Right atrium auricular region (tissue), 2 donors: ENCODE data around the gene GALNT3. TPM values are rescaled to one million over a fixed set of nuclear protein-coding genes. Genes with fewer than 3 reads are reported as not detected.

Experiments used
- DNase-seq: peaks from one replicate; pipeline ENCODE4 v3.0.0-alpha.2; 2019; ENCODE audit warnings: low spot score
- H3K27ac ChIP-seq, 2 donors: fragments of 200-600 bp; sonication (generic); 1 replicate in 1 of 2; 2 replicates in 1 of 2; pipeline ENCODE4 v1.5.1; 2016 to 2019
- H3K27me3 ChIP-seq, 2 donors: fragments of 200-600 bp; sonication (generic); one replicate each; pipeline versions ENCODE4 v1.5.1 to v1.6.0; 2017 to 2019
- H3K36me3 ChIP-seq: fragments of 200-600 bp; sonication (generic); one replicate; pipeline ENCODE4 v1.5.1; 2016
- H3K4me1 ChIP-seq, 2 donors: fragments of 200-600 bp; sonication (generic); one replicate each; pipeline versions ENCODE4 v1.5.1 to v1.6.0; 2017 to 2019
- H3K4me3 ChIP-seq, 2 donors: fragments of 200-600 bp; sonication (generic); 1 replicate in 1 of 2; 2 replicates in 1 of 2; pipeline ENCODE4 v1.5.1; 2017 to 2019; ENCODE audit warnings: mild to moderate bottlenecking in 1 of 2, moderate library complexity in 1 of 2
- H3K9me3 ChIP-seq, 2 donors: fragments of 200-600 bp; sonication (generic); one replicate each; pipeline ENCODE4 v1.5.1; 2019
- total RNA-seq, 2 donors: library from RNA; depleted of rRNA; stranded (reverse); fragments of >200 nt; gene quantifications; one replicate each; pipeline ENCODE4 v1.1.0, GENCODE V29; 2016
- TF ChIP-seq, protein P1 (sequence below), 2 donors: fragments of 200-600 bp; sonication (generic); IDR thresholded peaks; one replicate each; pipeline ENCODE4 v1.5.1; 2019; ENCODE audit warnings: antibody characterized with exemption in 2 of 2

GALNT3 gene
- total RNA-seq, 2 donors from 2014 or later: 0.11 to 0.47 TPM

DNA sequence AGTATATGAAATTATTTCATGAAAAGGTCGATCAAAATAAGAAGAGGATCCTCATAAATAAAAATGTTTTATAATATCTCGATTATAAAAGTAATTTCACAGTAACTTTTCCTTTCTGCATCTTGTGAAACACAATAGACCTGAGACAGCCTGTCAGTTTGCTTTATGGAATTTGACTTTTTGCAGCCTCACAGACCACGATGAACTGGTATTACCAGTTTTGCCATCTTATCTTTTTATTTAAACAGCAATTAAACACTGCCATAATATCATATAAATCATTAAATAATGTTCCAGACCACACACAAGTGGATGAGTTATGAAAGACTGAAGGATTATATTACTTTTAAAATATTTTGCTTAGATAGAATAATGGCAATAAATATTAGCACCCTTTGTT, 10.7 kb upstream of the GALNT3 start:
- H3K27ac ChIP-seq: no peak overlapping the region
- H3K36me3 ChIP-seq: no peaks in the 10 kb centered on the region
- TF ChIP-seq, protein P1, sequence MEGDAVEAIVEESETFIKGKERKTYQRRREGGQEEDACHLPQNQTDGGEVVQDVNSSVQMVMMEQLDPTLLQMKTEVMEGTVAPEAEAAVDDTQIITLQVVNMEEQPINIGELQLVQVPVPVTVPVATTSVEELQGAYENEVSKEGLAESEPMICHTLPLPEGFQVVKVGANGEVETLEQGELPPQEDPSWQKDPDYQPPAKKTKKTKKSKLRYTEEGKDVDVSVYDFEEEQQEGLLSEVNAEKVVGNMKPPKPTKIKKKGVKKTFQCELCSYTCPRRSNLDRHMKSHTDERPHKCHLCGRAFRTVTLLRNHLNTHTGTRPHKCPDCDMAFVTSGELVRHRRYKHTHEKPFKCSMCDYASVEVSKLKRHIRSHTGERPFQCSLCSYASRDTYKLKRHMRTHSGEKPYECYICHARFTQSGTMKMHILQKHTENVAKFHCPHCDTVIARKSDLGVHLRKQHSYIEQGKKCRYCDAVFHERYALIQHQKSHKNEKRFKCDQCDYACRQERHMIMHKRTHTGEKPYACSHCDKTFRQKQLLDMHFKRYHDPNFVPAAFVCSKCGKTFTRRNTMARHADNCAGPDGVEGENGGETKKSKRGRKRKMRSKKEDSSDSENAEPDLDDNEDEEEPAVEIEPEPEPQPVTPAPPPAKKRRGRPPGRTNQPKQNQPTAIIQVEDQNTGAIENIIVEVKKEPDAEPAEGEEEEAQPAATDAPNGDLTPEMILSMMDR (IDR thresholded peaks at IDR 0.05): no peak
- H3K4me3 ChIP-seq: no peak overlapping the region
- no peaks in the 10 kb centered on the region for H3K27me3 ChIP-seq
- no peaks in the 10 kb centered on the region for H3K4me1 ChIP-seq
- no peak for DNase-seq
- no peaks in the 10 kb centered on the region for H3K9me3 ChIP-seq

DNA sequence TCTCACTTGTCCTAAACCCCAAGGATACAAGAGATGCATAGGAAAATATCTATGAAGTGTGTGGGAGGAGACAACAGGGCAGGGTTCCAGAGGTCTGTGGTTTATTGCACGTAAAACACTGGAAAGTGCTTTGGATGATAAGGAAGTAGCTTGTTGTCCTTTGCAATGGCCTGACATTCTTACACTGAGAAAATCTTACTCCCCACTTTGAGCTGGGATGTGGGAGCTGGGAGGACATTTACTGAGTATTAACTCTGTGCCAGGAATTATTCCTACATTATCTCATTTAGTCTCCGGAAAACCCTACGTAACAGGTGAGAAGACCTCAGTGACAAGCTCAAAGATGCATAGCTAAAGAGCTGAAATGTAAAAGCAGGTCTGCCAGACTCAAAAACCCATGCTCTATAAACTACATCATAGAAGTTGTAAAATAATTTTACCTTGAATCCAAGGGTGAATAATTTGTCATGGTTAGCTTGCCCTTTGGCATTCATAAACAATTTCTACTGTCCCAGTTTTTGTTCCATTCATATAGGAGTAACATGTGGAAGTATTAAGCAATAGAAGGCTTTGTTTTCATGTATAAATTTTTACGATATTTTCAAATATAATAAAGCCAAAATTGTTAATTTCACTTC, 9.2 kb upstream of the GALNT3 start:
- DNase-seq: no peak
- Histone ChIP-seq H3K9me3 (no peaks in the 10 kb centered on the region), H3K27ac (no peak overlapping the region), H3K4me1 (no peaks in the 10 kb centered on the region), H3K36me3 (no peaks in the 10 kb centered on the region), H3K4me3 (no peak overlapping the region), H3K27me3 (no peaks in the 10 kb centered on the region)
- TF ChIP-seq, protein P1 (IDR thresholded peaks at IDR 0.05): no peak

DNA sequence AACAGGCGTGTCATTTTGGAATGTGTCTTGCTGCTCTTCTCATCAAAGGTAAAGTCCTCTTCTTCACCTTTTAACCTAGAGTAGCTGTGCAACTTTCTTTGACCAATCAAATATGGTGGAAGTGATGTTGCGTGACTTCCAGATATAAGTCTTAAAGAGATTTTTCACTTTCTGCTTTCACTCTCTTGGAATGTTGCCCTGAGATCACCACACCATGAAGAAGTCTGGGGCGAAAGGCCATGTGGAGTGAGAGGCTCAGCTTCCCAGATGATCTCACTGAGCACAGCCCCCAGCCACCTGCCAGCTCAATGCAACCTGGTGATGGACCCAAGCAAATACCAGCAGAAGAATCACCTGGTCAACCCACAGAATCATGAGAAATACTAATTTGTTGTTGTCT, 7.1 kb upstream of the GALNT3 start:
- TF ChIP-seq, protein P1 (IDR thresholded peaks at IDR 0.05): no peak
- Histone ChIP-seq H3K4me3 (no peak overlapping the region), H3K9me3 (no peaks in the 10 kb centered on the region), H3K36me3 (no peaks in the 10 kb centered on the region), H3K4me1 (no peaks in the 10 kb centered on the region), H3K27me3 (no peaks in the 10 kb centered on the region), H3K27ac (no peak overlapping the region)
- DNase-seq: no peak

DNA sequence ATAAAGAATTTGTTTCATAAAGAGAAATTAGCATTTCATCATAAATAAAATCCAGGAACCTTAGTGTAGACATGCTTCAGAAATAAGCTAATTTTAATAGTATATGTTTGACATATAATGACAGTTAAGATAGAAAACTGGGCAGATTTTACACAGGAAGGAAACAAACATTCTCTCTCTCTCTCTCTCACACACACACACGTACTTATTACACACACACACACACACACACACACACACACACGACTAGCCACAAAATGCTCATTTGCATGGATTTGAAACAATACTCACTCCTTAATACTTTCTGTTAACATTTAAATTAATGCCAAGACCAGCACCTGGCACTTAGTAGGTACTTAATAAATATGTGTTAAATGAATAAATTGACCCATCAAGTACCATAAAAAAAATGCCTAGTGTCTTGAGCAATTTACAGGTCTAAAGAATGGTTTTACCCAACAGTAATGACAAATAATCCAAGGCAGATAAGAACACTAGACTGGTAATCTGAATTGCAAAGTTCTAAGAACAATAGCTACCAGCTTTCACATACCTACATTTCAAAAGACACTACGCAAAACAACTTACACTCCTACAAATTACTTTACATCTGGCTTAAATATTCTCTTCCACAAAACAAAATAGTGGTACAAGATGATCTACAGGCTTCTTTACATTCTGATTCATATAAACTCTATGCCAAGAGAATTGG, 2.9 kb upstream of the GALNT3 start:
- H3K36me3 ChIP-seq: no peaks in the 10 kb centered on the region
- peaks cover 4 to 15% of the 10 kb centered on the region in 2 donors for H3K27me3 ChIP-seq
- H3K27ac ChIP-seq: no peak overlapping the region
- TF ChIP-seq, protein P1 (IDR thresholded peaks at IDR 0.05): no peak
- H3K9me3 ChIP-seq: no peaks in the 10 kb centered on the region
- peaks cover 0 to 19% of the 10 kb centered on the region in 2 donors for H3K4me1 ChIP-seq
- no peak overlapping the region for H3K4me3 ChIP-seq
- DNase-seq: no peak

DNA sequence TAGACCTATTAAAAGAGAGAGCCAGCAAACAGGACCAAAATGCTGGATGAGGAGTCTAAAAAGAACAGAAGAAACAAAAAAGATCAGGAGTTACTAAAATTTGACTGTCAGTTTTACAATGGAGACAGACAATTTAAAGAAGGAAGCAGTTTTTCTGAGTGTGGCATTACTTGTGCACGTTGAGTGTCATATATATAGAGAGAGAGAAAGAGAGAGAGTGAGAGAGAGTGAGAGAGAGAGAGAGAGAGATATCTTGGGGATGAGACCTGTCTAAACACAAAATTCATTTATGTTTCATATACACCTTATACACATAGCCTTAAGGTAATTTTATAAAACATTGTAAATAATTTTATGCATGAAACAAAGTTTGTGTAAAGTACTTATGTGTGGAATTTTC, 2.1 kb upstream of the GALNT3 start:
- Histone ChIP-seq H3K9me3 (no peaks in the 10 kb centered on the region), H3K4me3 (no peak overlapping the region), H3K27ac (no peak overlapping the region), H3K27me3 (peaks cover 4 to 15% of the 10 kb centered on the region in 2 donors), H3K36me3 (no peaks in the 10 kb centered on the region), H3K4me1 (peaks cover 0 to 19% of the 10 kb centered on the region in 2 donors)
- DNase-seq: no peak
- TF ChIP-seq, protein P1 (IDR thresholded peaks at IDR 0.05): no peak
